ENCODE data around the gene LZIC. TPM values are rescaled to one million over a fixed set of nuclear protein-coding genes. Genes with fewer than 3 reads are reported as not detected.
A peak's percentile ranks its signal among the peaks of the same experiment; 100 is the strongest.

LZIC gene
- 35.1 and 35.9 TPM in 2 replicates for total RNA-seq

DNA sequence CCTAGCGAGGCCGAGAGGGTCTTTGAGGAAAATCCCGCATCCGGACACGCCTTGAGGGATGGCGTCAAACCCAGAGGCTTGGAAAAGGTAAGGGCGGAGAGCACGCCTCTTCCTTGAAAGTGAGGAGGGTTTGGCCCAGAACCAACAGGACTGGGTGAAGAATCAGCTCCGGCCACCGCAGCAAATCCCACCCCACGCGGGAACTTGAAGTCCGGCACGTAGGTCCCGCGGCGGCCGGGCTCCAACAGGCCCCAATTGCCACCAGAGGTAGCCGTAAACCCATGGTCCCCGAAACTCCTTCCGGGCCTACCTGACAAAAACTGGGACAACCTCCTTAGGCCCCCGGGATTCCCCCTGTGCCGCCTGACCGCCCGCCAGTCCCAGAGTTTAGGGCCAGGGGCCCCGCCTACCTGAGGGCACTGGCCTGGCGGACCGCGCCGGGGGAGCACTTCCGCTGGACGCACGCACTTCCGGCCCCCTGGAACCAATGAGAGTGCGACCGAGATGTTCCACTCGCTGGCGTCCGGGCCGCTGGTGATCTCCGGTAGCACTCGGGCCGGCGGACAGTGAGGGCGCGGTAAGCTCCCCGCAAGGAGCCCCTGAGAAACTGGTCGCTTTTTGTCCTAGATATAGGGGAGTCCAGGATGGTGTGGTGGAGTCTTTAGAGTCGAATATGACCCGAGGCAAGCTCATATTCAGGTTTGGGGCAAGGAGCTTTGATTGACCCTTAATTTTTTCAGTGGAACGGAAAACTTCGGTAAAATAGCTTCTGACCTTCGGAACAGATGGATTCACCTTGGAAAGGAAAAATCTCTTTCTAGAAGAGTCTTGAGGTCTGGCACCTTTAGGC, at the start of gene LZIC, which contains the start of gene NMNAT1:
TSS of gene LZIC (minus strand) at position 453 of the 850 bp plus-strand sequence. CDS start 6,772 bp downstream, outside the sequence.
TSS of gene NMNAT1 (plus strand) at position 537 of the 850 bp plus-strand sequence. CDS start 28,599 bp downstream, outside the sequence.
- Mint-ChIP-seq H3K36me3 (ENCODE audit: low read depth) (peaks cover 14% of the 10 kb centered on the region), H3K4me3 (peak within 1 kb of the TSS; percentile 95), H3K27ac (peak within 1 kb of the TSS; percentile 95), H3K27me3 (no peaks in the 10 kb centered on the region), H3K9me3 (no peaks in the 10 kb centered on the region), H3K4me1 (peaks cover 11% of the 10 kb centered on the region)
- intact Hi-C loops (cut with micrococcal nuclease): loop anchor here (1.0 to 2.0 kb wide), 5 partner anchors 33 to 486 kb away; partner anchors contain the start of gene CTNNBIP1
- peak; percentile 98 for DNase-seq

DNA sequence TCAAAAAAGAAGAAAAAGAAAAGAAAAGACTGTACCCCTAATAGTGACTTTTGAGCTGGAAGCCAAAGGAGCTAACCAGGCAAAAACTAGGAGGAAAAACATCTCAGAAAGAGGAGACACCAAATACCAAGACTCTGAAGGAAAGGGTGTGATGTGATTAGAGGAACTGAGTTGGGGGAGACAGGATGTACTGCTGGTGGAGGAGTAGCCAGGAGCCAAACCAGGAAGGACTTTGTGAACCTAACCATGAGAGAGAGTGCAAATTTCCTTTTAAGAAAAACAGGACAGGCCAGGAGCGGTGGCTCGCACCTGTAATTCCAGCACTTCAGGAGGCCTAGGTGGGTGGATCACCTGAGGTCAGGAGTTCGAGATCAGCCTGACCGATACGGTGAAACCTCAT, 49.7 kb upstream of the LZIC start:
- DNase-seq: no peak
- H3K9me3 Mint-ChIP-seq: no peaks in the 10 kb centered on the region
- peaks cover under 1% of the 10 kb centered on the region for H3K36me3 Mint-ChIP-seq (ENCODE audit: low read depth)
- peaks cover 5% of the 10 kb centered on the region for H3K4me1 Mint-ChIP-seq
- intact Hi-C loops (cut with micrococcal nuclease): no loop called here
- no peak overlapping the region for H3K27ac Mint-ChIP-seq
- peaks cover 21% of the 10 kb centered on the region for H3K27me3 Mint-ChIP-seq
- H3K4me3 Mint-ChIP-seq: no peak overlapping the region

DNA sequence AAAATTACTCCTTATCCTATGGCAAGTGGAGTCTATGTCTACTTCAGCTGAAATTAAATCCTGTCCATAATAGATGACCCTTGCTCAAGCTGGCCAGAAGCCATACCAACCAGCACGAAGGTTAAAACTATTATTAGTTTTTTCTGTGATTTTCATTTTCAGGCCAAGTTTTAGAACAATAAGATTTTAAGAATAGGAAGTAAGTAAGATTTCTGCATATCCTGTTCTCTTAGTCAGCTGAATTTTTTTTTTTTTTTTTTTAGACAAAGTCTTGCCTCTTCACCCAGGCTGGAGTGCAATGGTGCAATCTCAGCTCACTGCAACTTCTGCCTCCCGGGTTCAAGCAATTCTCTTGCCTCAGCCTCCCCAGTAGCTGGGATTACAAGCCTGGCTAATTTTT, 47.8 kb upstream of the LZIC start:
- Mint-ChIP-seq H3K27ac (no peak overlapping the region), H3K9me3 (no peaks in the 10 kb centered on the region), H3K4me1 (no peaks in the 10 kb centered on the region), H3K4me3 (no peak overlapping the region), H3K36me3 (ENCODE audit: low read depth) (no peaks in the 10 kb centered on the region), H3K27me3 (peaks cover 14% of the 10 kb centered on the region)
- intact Hi-C loops (cut with micrococcal nuclease): no loop called here
- DNase-seq: no peak

DNA sequence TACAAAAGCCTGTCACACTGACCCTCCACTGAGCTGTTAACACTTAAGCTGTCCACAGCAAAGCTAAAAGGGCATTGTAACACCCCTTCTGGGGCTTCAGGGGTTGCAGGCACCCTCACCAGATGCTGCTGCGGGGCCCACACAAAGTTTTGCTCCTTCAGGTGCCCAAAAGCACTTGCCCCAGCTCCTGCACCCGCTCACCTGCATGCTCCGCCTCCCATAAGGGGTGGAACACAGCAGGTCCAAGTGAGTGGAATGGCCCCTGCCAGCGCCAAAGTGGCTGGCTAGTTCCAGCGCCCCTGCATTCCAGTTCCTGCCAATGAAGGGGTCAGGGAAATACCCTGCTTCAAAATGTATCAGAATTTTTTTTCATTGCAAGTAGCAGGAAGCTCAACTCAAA, 46.6 kb upstream of the LZIC start:
- Mint-ChIP-seq H3K36me3 (ENCODE audit: low read depth) (peaks cover 1% of the 10 kb centered on the region), H3K4me1 (no peaks in the 10 kb centered on the region), H3K27ac (no peak overlapping the region), H3K9me3 (no peaks in the 10 kb centered on the region), H3K4me3 (no peak overlapping the region), H3K27me3 (peaks cover 11% of the 10 kb centered on the region)
- intact Hi-C loops (cut with micrococcal nuclease): no loop called here
- no peak for DNase-seq

DNA sequence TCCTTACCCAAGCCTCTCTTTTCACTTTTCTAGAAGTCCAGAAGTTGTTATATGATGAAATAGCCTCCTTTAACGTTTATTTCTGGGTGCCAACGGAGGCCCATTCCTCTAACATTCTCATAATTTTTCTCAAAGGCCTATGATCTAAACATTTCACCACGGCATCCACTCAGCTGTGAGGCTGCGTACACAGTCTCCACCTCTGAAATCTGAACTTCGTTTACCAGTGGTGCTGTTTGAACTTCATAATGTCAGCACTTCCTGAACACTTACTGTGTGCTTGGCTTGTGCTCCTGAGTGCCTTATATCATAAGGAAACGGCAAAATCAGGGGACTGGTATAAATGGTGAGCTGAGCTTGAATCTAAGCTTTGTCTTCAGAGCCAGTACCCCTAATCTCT, 41.8 kb upstream of the LZIC start:
- intact Hi-C loops (cut with micrococcal nuclease): no loop called here
- no peaks in the 10 kb centered on the region for H3K27me3 Mint-ChIP-seq
- H3K4me3 Mint-ChIP-seq: no peak overlapping the region
- H3K9me3 Mint-ChIP-seq: no peaks in the 10 kb centered on the region
- no peak overlapping the region for H3K27ac Mint-ChIP-seq
- no peaks in the 10 kb centered on the region for H3K4me1 Mint-ChIP-seq
- H3K36me3 Mint-ChIP-seq (ENCODE audit: low read depth): peaks cover 9% of the 10 kb centered on the region
- DNase-seq: no peak

DNA sequence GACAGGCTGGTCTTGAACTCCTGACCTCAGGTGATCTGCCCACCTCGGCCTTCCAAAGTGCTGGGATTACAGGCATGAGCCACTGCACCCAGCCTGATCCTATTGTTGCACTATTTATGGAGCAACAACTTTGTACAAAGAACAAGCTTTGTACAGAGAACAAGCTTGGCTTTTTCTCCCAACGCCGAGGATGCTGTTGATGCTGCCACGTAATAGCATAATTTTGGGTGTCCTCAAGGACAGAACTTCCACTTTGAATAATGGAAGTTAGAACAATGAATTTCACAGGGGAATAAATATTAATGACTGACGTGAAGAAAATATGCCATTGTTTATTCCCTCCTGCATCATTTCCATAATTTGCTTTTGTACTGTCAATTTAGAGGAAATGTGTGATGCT, 41.1 kb upstream of the LZIC start:
- no peak overlapping the region for H3K4me3 Mint-ChIP-seq
- H3K4me1 Mint-ChIP-seq: no peaks in the 10 kb centered on the region
- intact Hi-C loops (cut with micrococcal nuclease): no loop called here
- no peak for DNase-seq
- peaks cover 9% of the 10 kb centered on the region for H3K36me3 Mint-ChIP-seq (ENCODE audit: low read depth)
- H3K27me3 Mint-ChIP-seq: no peaks in the 10 kb centered on the region
- no peaks in the 10 kb centered on the region for H3K9me3 Mint-ChIP-seq
- no peak overlapping the region for H3K27ac Mint-ChIP-seq

DNA sequence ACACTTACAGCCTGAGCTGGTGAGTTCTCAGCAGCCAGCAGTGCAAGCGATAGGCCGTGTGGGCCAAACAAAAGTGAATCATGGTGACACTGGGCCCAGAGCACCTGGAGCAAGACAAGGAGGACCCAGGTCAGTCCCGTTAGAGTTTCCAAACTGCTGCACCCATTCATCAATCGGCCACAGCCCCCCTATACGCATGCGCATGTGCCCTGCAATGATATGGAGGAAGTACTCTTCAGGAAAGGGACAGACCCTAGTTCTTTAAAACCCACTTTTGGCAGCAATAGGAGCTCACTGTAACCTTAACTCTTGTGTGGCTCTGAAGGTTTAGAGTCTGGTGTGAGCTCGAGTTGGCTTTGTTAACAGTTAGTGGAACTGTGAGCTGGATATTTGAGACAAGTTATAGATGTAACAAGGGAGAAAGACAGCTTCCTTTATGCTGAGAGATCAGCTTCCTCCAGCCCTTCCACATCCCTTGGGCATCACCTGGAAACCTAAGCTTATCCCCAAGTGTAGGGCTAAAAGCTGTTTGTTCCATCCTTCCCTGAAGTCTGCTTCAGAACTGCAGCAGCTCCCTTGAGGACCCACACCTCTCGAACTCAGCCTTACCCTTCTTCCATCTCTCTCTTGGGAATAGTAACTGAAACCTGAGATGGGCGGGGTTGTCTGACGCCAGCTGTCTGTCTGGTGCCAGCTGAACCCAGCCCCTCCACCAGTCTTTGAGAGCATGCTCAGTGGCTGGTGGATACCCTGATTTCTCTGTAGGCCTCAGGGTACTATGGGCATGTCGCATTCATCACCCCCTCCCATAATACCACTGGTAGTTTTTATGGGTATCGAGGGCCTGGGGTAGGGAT, 17.7 kb upstream of the LZIC start:
- Mint-ChIP-seq H3K4me1 (no peaks in the 10 kb centered on the region), H3K36me3 (ENCODE audit: low read depth) (no peaks in the 10 kb centered on the region), H3K9me3 (no peaks in the 10 kb centered on the region), H3K27me3 (no peaks in the 10 kb centered on the region), H3K27ac (no peak overlapping the region), H3K4me3 (no peak overlapping the region)
- DNase-seq: no peak
- intact Hi-C loops (cut with micrococcal nuclease): no loop called here

DNA sequence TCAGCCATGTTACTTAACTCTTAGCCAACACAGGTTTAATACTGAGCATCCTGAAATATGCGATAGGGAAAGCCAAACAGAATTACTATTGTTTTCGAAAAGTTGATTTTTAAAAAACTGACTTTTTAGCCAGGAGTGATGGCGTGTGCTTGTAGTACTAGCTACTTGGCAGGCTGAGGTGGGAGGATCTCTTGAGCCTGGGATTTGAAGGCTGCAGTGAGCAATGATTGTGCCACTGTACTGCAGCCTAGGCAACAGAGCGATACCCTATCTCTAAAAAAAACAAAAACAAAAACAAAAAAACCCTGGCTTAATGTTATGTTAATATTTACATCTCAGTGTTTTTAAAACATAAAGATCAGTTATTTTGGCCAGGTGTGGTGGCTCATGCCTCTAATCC, 16.8 kb upstream of the LZIC start:
- H3K4me1 Mint-ChIP-seq: no peaks in the 10 kb centered on the region
- no peaks in the 10 kb centered on the region for H3K9me3 Mint-ChIP-seq
- no peak overlapping the region for H3K27ac Mint-ChIP-seq
- H3K27me3 Mint-ChIP-seq: no peaks in the 10 kb centered on the region
- no peaks in the 10 kb centered on the region for H3K36me3 Mint-ChIP-seq (ENCODE audit: low read depth)
- intact Hi-C loops (cut with micrococcal nuclease): no loop called here
- DNase-seq: no peak
- no peak overlapping the region for H3K4me3 Mint-ChIP-seq

DNA sequence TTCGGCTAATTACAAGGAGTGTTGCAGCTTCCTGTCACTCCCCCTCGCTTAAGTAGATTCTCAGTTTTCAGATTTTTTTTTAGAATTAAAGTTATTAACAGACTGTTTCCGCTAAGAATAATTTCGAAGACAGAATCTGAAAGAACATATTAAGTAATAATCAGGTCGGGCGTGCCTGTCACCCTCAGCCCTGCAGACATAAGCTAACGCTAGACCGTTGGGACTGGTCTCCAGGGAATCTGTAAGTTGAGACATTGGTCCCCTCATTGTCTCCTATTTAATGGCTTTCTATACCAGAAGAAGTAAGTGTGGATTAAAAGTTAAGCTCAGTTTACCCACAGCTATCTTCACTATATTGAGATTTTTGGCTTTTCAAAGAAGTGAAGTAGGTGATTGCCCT, 14.5 kb upstream of the LZIC start:
- H3K4me3 Mint-ChIP-seq: no peak overlapping the region
- no peaks in the 10 kb centered on the region for H3K27me3 Mint-ChIP-seq
- no peaks in the 10 kb centered on the region for H3K4me1 Mint-ChIP-seq
- DNase-seq: no peak
- no peaks in the 10 kb centered on the region for H3K9me3 Mint-ChIP-seq
- no peaks in the 10 kb centered on the region for H3K36me3 Mint-ChIP-seq (ENCODE audit: low read depth)
- no peak overlapping the region for H3K27ac Mint-ChIP-seq
- intact Hi-C loops (cut with micrococcal nuclease): no loop called here

DNA sequence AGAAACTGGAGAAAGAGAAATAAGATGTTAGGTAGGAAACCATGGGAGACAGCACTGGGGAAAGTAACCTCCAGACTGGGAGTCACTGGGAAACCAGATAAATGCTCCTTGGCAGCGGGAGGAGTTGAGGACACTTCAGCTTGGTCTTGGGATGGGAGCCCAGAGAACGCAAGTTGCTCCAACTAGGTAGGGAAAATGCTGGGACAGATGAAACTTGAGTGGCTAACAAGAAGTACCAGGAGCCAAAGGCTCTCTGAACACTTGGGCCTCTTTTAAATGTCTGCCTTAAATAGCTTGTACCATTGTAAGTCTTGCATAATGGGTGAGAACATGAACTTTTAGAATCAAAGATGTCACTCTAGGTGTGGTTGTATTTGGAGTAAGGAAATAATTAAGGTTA, 3.1 kb upstream of the LZIC start:
- Mint-ChIP-seq H3K9me3 (no peaks in the 10 kb centered on the region), H3K27me3 (no peaks in the 10 kb centered on the region)

DNA sequence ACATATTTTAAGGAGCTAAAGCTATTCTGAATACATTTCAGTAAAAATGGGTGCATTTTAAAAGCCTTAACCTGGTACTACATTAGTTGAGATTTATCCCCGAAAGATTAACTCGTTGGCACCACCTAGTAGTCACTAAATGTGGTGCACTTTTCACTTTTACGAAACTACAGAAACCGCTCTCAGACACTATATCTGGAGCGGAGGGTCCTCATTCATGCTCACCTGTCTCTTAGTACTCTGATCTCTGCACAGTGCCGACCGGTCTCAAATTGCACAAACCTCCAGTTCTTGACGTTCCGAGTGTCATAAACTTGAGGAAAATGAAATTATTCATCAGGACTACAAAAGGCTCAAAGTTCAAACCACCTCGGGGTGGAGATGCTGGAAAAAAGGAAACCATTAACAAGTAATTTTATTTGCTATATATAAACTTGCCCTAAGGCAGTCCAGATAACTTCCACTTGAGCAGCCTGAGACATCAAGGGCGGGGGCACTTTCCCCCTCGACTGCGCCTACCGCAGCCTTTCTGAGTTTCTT, 722 bp downstream of the LZIC start:
- intact Hi-C loops (cut with micrococcal nuclease): loop anchor here (1.0 to 2.0 kb wide), 3 partner anchors 67 to 486 kb away; no protein-coding TSS in a partner anchor
- Mint-ChIP-seq H3K4me3 (peak overlapping the region; percentile 95), H3K36me3 (ENCODE audit: low read depth) (peaks cover 14% of the 10 kb centered on the region), H3K27ac (peak overlapping the region; percentile 95), H3K4me1 (peaks cover 11% of the 10 kb centered on the region), H3K9me3 (no peaks in the 10 kb centered on the region), H3K27me3 (no peaks in the 10 kb centered on the region)
- peak; percentile 78 for DNase-seq

More for the DNA sequence above, 3.1 kb upstream of the LZIC start:
- Mint-ChIP-seq H3K36me3 (ENCODE audit: low read depth) (peaks cover 9% of the 10 kb centered on the region), H3K27ac (no peak overlapping the region), H3K4me1 (peaks cover 14% of the 10 kb centered on the region), H3K4me3 (no peak overlapping the region)
- intact Hi-C loops (cut with micrococcal nuclease): no loop called here
- DNase-seq: no peak

DNA sequence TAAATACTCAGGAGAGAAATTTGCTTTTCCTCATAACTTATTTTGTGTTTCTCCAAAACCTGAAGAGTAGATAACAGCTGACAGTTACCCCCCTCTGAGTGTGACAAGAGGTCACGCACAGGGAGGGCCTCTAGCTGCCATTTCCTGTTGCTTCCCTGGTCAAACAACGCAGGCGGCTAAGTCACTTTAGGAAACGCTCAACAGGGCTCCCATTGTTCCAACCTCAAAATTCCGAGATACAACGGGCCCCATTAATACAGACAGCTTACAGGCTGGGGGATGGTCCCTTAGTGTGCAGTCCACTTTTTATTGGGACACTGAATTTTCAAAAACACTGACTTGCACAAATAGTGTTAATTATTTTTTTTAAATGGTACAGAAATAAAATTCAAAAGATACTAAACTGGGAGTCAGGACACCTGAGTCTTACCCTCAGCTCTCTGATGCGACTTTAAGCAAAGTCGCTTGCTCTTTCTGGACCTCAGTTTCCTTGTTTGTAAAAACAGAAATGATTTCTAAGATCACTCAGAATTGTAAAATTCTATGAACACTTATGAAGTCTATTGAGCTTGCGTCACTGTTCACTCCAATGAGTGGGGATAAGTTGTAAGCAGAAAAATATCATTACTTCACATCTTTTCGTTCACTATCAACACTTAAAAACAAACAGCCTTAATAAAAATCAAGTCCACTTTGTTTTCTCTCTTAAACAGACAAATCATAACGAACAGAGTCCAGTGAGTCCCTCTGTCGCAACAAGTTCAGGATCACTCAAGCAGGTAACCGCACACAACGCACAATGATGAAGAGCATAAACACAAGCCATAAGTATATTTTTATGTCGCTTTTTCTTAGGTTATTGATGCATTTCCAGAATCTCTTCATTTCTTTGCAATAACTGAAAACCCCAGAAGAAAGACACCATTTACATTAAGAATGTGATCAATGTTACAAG, 13.5 kb downstream of the LZIC start:
- no peak overlapping the region for H3K27ac Mint-ChIP-seq

DNA sequence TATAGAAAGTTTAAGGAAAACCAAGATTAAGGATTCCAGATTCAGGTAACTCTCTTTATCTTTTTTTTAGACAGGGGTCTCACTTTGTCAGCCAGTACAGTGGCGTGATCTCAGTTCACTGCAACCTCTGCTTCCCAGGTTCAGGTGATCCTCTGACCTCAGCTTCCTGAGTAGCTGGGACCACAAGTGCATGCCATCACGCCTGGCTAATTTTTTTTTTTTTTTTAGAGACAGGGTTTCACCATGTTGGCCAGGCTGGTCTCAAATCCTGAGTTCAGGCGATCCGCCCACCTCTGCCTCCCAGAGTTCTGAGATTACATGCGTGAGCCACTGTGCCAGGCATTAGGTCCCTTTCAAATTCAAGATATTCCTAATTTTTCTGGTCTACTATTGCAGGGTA, 15.9 kb downstream of the LZIC start:
- H3K4me1 Mint-ChIP-seq: no peaks in the 10 kb centered on the region
- H3K27me3 Mint-ChIP-seq: no peaks in the 10 kb centered on the region
- no peak for DNase-seq
- H3K36me3 Mint-ChIP-seq (ENCODE audit: low read depth): peaks cover 18% of the 10 kb centered on the region
- no peaks in the 10 kb centered on the region for H3K9me3 Mint-ChIP-seq
- H3K4me3 Mint-ChIP-seq: no peak overlapping the region
- intact Hi-C loops (cut with micrococcal nuclease): no loop called here
- no peak overlapping the region for H3K27ac Mint-ChIP-seq

More for the DNA sequence above, 13.5 kb downstream of the LZIC start:
- intact Hi-C loops (cut with micrococcal nuclease): no loop called here
- Mint-ChIP-seq H3K27me3 (no peaks in the 10 kb centered on the region), H3K4me3 (no peak overlapping the region), H3K4me1 (no peaks in the 10 kb centered on the region), H3K36me3 (ENCODE audit: low read depth) (peaks cover 31% of the 10 kb centered on the region), H3K9me3 (no peaks in the 10 kb centered on the region)
- DNase-seq: no peak

Measured in activated CD4-positive, alpha-beta T cell treated with anti-CD3 and anti-CD28 coated beads, Interleukin-2, amount 10 ng/mL, durations not matched to agents 24 days and 14 days (primary cell).